Nephron (organoid): Measurements from ENCODE around the gene LHFPL6.

Experiments
- H3K27ac Mint-ChIP-seq, 3 experiments: 2 replicates each; pipeline ENCODE4 v1.8.0; 2020; ENCODE audit warnings: mixed read lengths in 3 of 3, mild to moderate bottlenecking in 2 of 3, moderate library complexity in 1 of 3
- H3K27me3 Mint-ChIP-seq: 2 replicates; pipeline ENCODE4 v1.8.0; 2021; ENCODE audit warnings: low read depth, mild to moderate bottlenecking, moderate library complexity, mixed read lengths
- H3K36me3 Mint-ChIP-seq: 2 replicates; pipeline ENCODE4 v1.8.0; 2020; ENCODE audit warnings: low read depth, mixed read lengths
- H3K4me1 Mint-ChIP-seq: 2 replicates; pipeline ENCODE4 v1.8.0; 2020; ENCODE audit warnings: mixed read lengths
- H3K4me3 Mint-ChIP-seq, 3 experiments: 2 replicates each; pipeline ENCODE4 v1.8.0; 2020; ENCODE audit warnings: mild to moderate bottlenecking in 3 of 3, mixed read lengths in 3 of 3, moderate library complexity in 2 of 3
- H3K9me3 Mint-ChIP-seq: 2 replicates; pipeline ENCODE4 v1.8.0; 2020; ENCODE audit warnings: mixed read lengths
- CTCF ChIP-seq, 3 experiments: fragments of 200-600 bp; sonication (generic); IDR thresholded peaks; one replicate each; pipeline ENCODE4 v1.5.0; 2021; ENCODE audit warnings: antibody characterized with exemption in 3 of 3; ENCODE audit not compliant: unreplicated experiment in 3 of 3

The LHFPL6 gene

GRCh38 chr13:39536274-39536673, 66.7 kb downstream of the LHFPL6 start:
- H3K4me3 Mint-ChIP-seq: no peak overlapping the region
- no peaks in the 10 kb centered on the region for H3K9me3 Mint-ChIP-seq
- no peak for TF ChIP-seq CTCF (IDR thresholded peaks at IDR 0.05; ENCODE audit: unreplicated experiment in 3 of 3)

GRCh38 chr13:39533651-39534150, 69.3 kb downstream of the LHFPL6 start:
- Mint-ChIP-seq H3K36me3 (no peaks in the 10 kb centered on the region), H3K4me3 (no peak overlapping the region)

More at GRCh38 chr13:39536274-39536673, 66.7 kb downstream of the LHFPL6 start:
- H3K27ac Mint-ChIP-seq: peak overlapping the region in 1 of 3 experiments; percentile 1
- H3K27me3 Mint-ChIP-seq: no peaks in the 10 kb centered on the region
- no peaks in the 10 kb centered on the region for H3K36me3 Mint-ChIP-seq
- peaks cover 48% of the 10 kb centered on the region for H3K4me1 Mint-ChIP-seq

GRCh38 chr13:39531646-39532045, 71.3 kb downstream of the LHFPL6 start:
- Mint-ChIP-seq H3K27ac (no peak overlapping the region), H3K9me3 (no peaks in the 10 kb centered on the region), H3K4me3 (no peak overlapping the region), H3K4me1 (peaks cover 63% of the 10 kb centered on the region), H3K36me3 (no peaks in the 10 kb centered on the region), H3K27me3 (no peaks in the 10 kb centered on the region)
- TF ChIP-seq CTCF (IDR thresholded peaks at IDR 0.05; ENCODE audit: unreplicated experiment in 3 of 3): no peak

More at GRCh38 chr13:39533651-39534150, 69.3 kb downstream of the LHFPL6 start:
- Mint-ChIP-seq H3K27ac (no peak overlapping the region), H3K9me3 (no peaks in the 10 kb centered on the region), H3K4me1 (peaks cover 57% of the 10 kb centered on the region), H3K27me3 (no peaks in the 10 kb centered on the region)
- no peak for TF ChIP-seq CTCF (IDR thresholded peaks at IDR 0.05; ENCODE audit: unreplicated experiment in 3 of 3)

GRCh38 chr13:39530916-39531315, 72.1 kb downstream of the LHFPL6 start:
- Mint-ChIP-seq H3K9me3 (no peaks in the 10 kb centered on the region), H3K27me3 (no peaks in the 10 kb centered on the region), H3K4me3 (no peak overlapping the region), H3K27ac (peak overlapping the region in 1 of 3 experiments; percentile 5), H3K4me1 (peaks cover 63% of the 10 kb centered on the region), H3K36me3 (no peaks in the 10 kb centered on the region)
- no peak for TF ChIP-seq CTCF (IDR thresholded peaks at IDR 0.05; ENCODE audit: unreplicated experiment in 3 of 3)

- Mint-ChIP-seq H3K27ac (peak overlapping the region in 1 of 3 experiments; percentile 50), H3K9me3 (no peaks in the 10 kb centered on the region), H3K36me3 (no peaks in the 10 kb centered on the region), H3K27me3 (no peaks in the 10 kb centered on the region), H3K4me1 (peaks cover 49% of the 10 kb centered on the region), H3K4me3 (no peak overlapping the region)
- no peak for TF ChIP-seq CTCF (IDR thresholded peaks at IDR 0.05; ENCODE audit: unreplicated experiment in 3 of 3)
Observed at GRCh38 chr13:39528661-39528980, 74.4 kb downstream of the LHFPL6 start.

- TF ChIP-seq CTCF (IDR thresholded peaks at IDR 0.05; ENCODE audit: unreplicated experiment in 3 of 3): no peak
- peaks cover 49% of the 10 kb centered on the region for H3K4me1 Mint-ChIP-seq
- no peaks in the 10 kb centered on the region for H3K36me3 Mint-ChIP-seq
Observed at GRCh38 chr13:39527961-39528660, 74.9 kb downstream of the LHFPL6 start.

More at GRCh38 chr13:39527961-39528660, 74.9 kb downstream of the LHFPL6 start:
- Mint-ChIP-seq H3K27ac (peak overlapping the region in 1 of 3 experiments; percentile 50), H3K9me3 (no peaks in the 10 kb centered on the region), H3K27me3 (no peaks in the 10 kb centered on the region), H3K4me3 (no peak overlapping the region)
